Activated CD4-positive, alpha-beta T cell treated with anti-CD3 and anti-CD28 coated beads, Interleukin-2, amount 50 U/mL, for 24 hours (primary cell): ENCODE data around the gene KCTD7.
"Not testable (repeated sequence)": the region's sequence is repeated elsewhere in the genome, so short reads cannot be mapped to it uniquely, and the experiment has no call there.

Source experiments
- DNase-seq, 2 donors: peaks; one replicate each; pipeline ENCODE4 v3.0.0-alpha.2; 2020; ENCODE audit warnings: low read depth in 1 of 2, low spot score in 1 of 2

Gene KCTD7

DNA sequence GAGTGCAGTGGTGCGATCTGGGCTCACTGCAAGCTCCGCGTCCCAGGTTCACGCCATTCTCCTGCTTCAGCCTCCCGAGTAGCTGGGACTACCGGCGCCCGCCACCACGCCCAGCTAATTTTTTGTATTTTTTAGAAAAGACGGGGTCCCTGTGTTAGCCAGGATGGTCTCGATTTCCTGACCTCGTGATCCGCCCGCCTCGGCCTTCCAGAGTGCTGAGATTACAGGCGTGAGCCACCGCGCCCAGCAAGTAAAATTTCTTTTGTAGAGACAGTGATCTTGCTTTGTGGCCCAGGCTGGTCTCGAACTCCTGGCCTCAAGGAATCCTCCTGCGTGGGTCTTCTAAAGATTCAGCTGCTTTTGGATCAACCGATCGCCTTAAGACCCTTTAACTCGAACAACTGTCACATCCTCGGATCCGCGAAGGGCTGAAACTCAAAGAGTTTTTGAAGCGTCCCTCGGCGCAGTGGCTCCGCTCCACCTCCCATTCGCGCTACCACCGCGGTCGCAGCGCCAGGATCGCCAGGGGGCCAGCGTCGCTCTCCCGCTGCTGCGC, 25.1 kb downstream of the KCTD7 start:
- DNase-seq = not testable (repeated sequence)

DNA sequence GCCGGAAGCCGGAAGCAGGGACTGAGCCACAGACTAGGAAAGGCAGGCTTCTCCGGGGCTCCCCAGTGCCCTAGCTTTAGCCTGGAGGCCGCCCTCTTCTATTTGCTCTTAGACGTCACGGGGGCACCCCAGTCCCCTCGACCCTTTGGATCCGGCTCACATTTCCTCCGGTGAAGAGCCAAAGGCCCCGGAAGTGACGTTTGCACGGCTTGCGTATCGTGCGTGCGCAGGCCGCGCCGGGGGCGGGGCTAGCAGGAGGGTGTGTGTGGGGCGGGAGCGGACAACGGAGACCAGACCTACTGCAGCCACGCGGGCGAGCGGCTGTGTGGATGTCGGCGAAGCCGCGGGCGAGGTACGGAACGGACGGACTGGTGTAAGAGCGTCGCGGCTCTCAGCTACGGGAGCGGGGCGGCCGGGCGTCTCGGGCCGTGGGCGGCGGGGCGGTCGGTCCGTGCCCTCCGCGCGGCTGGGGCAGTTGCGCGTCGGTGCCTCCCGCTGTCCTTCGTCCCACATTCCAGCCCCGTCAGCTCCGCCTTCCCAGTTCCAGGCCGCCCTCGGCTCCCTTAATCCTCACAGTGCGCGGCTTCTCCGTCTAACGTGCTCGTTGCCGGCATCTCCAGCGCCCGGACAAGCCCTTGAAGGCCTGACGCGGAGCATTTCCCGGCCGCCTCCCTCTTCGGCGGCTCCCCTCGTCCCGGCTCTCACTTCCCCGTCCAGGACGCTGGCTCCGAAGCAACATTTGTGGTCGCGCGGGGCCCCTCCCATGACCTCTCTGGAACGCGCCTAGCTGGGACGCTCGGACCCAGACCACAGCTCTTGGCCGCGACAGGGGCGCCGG, 25.8 kb downstream of the KCTD7 start:
- DNase-seq = peak; percentile 92 to 98

DNA sequence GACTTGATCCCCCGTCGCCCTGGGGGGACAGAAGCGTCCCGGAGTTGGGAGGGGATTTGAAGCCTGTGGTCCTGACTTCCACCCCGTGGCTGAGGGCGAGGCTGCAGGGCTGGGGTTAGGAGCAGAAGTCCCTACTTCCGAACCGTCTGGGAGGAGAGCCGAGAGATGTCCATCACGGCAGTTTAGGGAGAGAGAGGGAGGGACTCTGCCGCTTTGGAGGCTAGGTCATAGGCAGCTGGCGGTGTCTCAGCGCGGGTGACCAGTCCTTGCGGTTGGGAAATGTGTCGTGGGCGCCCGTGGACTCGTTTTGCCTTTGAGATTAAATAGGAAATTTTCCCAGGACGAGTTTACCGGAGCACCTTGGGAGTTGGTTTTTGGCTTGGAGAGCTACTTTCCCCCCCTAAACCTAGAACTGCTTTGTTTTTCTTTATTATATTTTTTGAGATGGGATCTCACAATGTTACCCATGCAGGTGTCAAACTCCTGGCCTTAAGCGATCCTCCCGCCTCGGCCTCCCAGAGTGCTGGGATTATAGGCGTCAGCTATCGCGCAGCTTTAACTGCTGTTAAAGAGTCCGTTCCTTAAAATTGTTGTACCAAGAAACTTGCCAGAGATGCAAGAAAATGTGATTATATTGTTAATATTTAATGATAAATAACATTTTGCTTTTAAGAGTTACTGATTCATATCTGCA, 26.6 kb downstream of the KCTD7 start:
- DNase-seq = not testable (repeated sequence)

DNA sequence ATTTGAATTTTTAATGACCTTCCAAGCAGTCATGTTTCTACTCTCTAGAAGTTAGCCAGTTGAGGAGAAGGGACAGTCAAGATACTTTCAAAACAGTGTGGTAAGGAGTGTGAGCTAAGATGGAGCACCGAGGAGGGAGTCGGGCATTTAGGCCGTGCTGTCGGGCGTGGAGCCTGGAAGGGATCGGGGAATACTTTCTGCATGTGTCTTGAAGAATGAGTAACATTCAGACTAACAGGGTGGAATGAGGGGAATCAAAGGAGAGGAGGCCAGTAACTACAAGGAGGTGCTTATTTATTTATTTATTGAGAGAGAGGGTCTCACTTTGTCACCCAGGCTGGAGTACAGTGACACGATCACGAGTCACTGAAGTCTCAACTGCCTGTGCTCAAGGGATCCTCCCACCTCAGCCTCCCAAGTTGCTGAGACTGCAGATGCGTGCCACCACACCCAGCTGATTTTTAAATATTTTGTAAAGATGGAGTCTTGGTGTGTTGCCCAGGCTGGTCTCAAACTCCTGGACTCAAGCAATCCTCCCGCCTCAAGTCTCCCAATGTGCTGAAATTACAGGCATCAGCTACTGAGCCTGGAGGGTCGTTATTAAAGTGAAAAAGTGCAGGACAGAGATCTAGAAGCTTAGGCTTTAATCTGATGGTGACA, 27.3 kb downstream of the KCTD7 start:
- DNase-seq = not testable (repeated sequence)

DNA sequence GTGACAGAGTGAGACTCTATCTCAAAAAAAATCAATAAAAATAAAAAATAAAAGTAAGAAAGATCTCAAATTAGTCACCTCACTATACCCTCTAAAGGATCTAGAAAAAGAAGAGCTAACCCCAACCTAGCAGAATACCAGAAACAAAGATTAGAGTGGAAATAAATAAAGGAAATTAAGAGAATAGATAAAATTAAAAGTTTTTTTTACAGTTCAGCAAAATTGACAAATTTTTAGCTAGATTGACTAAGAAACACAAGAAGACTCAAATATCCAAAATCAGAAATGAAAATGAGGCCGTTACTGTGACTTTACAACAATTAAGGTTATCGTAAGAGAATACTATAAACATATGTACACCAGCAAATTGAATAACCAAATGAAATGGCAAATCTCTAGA, 29.1 kb downstream of the KCTD7 start:
- DNase-seq = no peak

DNA sequence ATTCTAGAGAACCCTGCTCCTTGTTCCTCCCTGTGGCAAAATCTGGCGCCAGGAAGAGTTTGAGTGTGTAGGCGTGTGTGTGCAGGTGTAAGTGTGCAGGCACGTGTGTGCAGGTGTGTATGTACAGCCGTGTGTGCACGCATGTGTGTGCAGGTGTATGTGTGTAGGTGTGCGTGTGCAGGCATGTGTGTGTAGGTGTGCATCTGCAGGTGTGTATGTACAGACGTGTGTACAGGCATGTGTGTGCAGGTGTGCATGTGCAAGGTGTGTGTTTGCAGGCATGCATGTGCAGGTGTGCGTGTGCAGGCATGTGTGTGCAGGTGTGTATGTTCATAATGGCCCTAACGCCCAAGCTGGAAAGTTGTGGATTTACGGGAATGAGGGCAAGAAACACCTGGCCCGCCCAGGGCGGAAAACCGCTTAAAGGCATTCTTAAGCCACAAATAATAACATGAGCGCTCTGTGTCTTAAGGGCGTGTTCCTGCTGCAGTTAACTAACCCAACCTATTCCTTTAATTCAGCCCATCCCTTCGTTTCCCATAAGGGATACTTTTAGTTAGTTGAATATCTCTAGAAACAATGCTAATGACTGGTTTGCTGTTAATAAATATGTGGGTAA, 34.1 kb downstream of the KCTD7 start:
- no peak for DNase-seq

DNA sequence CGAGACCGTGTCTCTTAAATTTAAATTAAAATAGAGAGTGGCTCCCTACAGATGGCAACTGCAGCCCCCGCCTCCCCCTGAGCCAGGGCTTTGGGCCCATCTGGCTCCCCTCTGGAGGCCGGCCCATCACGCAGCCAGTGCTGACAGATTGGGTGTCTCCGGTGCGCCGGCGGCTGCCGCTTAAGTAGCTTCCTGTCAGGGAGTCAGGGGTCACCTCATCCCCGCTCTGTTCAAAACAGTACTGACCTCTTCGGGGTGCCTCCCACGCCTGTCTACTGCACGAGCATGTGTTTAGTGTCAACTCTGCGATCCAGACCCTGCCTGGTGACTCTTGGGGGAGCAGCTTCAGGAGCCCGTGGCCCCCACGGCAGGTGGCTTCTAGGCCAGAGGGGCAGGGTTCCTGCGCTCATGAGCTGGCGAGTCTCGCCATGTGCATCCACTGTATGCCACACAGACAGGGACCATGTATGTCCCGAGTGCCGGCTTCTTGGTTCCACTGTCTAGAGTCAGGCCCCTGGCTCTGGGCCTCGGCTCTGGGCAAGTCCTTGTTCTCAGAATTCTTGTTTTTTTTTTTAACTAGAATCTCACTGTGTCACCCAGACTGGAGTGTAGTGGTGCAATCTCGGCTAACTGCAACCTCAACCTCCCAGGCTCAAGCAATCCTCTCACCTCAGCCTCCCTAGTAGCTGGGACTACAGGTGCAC, 36.1 kb downstream of the KCTD7 start:
- DNase-seq = no peak

DNA sequence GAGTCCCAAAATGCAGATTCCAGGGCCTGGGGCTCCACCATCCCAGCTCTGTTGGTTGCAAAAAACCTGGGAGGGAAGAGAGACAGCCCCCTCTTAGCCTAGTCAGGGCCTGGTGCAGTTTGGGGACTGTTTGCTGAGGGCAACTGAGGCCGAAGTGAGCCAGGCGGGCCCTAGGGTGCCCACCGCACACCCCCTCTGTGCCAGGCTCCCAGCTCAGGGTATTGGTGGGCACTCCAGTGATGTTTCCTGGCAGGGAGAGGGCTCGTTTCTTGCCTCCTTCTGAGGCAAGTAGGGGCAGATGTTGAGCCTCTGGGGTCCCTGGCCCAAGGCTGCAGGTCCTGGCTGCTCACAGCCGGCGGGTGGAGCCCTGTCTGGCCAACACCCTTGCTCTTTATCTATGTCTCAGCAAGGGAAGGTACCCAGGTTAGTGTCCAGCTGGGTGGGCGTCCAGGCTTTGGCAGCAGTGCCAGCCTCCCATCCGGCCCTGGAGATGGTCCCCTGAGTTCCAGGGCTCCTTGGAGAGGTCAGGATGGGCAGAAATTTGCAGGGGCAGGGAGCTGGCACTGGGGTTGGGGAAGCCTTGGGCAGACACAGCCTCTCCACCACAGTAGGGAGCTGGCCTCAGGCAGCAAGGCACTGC, 37.8 kb downstream of the KCTD7 start:
- DNase-seq = no peak

DNA sequence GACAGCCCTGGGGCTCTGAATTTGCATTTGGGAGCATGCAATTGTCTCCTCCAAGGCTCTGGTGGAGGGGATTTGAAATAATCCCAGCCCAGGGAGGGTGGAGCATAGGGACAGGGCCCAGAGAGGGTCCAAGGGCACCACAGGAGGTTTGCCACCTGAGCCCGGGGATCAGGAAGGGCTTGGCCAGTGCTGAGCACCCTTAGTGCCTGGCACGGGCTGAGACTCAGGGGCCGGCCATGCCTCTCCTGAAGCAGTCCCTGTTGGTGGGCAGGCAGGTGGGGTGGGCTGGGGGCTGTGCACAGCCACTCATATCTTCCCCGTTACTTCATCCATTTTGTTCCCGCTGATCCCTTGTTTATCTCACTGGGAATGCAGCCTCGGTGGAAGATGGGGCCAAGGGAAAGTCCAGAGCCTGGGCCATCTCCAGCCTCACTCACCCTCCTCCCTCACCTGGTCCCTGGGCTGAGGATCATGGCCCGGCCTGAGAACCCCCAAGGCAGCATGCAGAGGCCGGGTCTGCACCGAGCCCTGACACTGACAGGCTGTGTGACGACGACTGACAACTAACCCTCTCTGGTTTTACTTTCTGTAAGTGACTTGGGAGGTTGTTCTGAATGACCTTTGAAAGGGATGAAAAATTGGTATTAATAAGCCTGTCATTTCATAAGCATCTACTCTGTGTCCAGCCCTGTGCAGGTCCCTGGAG, 38.5 kb downstream of the KCTD7 start:
- DNase-seq = no peak

DNA sequence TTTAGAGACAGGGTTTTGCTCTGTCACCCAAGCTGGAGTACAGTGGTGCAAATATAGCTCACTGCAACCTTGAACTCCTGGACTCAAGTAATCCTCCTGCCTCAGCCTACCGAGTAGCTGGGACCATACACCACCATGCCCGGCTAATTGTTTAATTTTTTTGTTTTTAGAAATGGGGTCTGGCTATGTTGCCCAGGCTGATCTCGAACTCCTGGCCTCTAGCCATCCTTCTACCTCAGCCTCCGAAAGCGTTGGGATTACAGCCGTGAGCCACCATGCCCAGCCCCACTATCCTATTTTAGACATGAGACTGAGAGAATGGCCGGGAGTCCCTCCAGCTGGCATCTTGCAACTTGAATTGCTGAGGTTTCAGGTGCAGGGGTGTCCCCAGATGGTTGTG, 39.4 kb downstream of the KCTD7 start:
- DNase-seq = no peak

DNA sequence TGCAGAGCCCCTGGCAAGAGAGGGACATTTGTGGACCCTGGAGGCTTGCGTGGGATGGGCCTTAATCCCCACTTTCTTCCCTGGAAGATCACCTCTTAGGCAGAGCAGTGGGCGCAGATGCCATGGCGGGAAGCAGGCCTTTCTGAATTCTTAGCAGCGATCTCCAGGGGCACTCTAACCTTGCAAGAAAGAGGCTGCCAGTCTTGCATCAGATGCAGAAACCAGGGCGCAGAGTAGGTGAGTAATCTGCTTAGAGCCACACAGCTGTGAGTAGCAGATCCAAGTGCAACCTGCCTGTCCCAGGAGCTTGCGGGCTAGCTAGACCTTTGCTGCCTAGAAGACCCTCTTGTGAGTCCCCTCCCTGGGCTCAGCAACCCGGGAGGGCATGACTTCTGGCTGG, 40.0 kb downstream of the KCTD7 start:
- no peak for DNase-seq

DNA sequence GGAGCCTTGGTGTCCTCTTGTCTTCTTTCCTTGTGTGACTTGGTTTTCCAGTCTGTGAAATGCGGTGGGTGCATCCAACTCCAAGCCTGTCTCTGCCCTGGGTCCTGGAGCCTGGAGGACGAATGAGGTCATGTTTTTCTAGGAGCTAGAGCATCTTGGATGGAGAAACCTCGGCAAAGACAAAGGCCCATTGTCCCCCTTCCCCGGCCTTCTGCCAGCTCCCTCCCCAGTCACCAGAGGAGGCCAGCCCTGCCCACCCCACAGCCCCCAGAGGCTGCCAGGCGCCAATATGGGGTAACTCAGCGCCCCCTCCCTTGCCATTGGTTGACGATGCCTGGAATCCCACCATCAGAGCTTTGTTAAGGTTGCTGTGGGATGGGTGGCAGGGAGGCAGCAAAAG, 40.4 kb downstream of the KCTD7 start:
- DNase-seq = no peak

DNA sequence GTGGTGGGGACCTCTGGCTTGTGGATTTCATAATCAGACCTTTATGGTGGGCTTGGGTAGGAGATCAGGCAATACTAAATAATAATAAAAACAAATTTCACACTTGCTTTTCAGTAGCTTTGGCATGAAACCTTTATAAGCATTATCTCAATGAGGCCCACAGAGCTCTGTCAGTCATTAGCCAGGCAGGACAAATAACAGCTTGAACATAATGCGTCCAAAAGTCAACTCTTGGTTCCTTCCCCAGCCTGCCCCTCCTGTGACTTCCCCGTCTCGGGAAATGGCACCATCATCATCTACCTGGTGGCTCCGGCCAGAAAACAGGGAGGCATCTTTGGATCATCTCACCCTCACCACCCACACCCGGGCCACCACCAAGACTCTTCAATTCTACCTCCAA, 40.8 kb downstream of the KCTD7 start:
- no peak for DNase-seq

DNA sequence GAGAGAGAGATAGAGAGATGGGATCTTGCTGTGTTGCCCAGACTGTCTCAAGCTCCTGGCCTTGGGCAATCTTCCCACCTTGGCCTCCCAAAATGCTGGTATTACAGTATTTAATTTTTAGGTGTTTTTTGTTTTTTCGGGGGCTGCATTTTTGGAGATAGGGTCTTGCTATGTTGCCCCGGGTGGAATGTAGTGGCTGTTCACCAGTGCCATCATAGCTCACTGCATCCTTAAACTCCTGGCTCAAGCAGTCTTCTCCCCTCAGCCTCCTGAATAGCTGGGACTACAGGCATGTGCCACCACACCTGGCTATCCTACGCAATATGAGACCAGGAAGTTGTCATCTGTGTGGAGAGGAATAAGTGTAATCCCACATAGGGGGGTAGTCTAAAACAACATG, 42.4 kb downstream of the KCTD7 start:
- no peak for DNase-seq

DNA sequence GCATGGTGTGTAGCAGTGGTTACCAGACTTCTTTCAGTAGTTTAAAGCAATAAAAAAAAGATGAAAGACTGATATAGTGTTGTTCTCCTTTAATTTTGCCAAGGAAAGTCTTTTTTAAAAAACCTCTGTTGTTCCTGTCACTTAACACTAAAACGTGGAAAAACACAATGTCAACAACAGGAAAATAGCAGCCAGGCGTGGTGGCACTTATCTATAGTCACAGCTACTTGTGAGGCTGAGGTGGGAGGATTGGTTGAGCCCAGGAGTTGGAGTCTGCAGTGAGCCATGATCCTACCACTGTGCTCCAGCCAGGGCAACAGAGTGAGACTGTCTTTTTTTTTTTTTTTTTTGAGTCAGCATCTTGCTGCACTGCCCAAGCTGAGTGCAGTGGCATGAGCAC, 42.8 kb downstream of the KCTD7 start:
- DNase-seq = not testable (repeated sequence)

DNA sequence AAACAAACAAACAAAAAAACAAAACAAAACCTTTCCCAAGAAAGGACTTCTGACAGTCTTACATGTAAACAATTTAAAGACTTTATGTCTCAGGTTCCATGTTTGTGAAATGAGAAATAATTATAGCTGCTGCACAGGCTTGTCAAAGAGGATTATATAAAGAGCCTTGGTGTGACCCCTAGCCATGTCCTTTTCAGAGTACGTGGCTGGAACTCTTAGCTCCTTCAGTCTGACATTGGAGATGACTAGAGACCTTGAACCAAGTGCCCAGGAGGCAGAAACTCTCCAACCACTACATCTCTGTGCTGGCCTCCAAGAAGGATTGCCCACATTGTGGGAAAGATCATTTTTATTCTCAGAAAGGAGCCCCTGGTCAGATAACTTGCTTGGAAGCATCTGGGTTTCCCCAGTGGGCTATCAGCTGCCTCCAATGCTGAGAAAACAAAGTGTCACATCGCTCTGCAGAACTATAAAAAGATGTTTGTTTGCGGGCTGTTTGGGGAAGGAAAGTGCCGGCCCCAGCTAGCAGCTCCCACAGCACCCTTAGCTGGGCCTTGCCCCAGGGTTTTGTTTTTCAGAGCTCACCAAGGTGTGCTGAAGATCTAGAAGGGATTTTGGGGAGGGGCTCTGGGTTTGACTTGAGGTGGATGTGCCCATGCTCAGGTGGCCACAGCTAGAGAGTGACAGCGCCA, 43.9 kb downstream of the KCTD7 start:
- not testable (repeated sequence) for DNase-seq

DNA sequence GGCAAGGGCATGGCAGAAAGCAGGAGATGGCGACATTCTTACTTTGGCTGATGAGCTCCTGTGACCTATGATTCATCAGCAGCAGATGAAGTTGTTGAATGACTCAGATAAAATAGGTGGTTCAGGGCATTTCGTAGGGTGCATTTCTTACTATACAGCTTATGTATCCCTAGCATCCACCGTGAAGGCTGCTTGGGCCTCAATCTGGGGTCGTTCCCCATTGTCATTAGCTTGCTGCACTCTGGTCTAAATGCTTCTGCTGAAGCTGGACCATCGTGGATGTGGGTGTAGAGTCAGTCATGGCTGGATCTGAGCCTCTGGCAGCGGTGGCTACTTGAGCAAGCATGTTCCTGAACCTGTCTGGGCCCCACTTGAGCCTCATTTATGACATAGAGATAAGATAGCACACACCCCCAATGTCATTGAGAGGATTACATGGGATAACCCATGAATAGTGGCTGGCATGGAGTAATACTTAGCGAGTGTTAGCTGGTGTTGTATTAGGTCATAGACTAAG, 44.5 kb downstream of the KCTD7 start:
- not testable (repeated sequence) for DNase-seq

DNA sequence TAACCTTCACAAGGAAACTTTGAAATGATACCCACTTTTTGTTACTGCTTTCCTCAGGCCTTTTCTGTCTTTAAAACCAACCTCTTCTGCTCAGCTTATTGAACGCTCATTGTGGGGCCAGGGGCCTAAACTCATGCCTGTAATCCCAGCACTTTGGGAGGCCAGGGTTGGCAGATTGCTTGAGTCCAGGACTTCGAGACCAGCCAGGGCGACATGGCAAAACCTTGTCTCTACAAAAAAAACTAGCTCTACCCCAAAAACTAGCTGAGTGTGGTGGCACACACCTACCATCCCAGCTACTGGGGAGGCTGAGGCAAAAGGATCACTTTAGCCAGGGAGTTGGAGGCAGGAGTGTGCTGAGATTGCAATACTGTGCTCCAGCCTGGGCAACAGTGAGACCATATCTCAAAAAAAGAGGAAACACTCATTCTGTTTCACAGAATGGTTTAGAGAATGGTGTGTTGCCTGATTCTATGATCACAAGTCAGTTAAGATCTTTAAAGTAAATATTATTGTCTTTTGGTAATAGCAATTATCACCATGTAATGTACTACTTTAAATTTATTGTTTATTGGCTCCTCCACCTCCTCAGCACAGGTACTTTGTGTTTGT, 51.1 kb downstream of the KCTD7 start:
- DNase-seq = no peak
